ENCODE data around the gene RPS24.

- TF ChIP-seq CTCF (IDR thresholded peaks at IDR 0.05; ENCODE audit: low read depth, low read length, poor library complexity, severe bottlenecking) (no peak), EZH2phosphoT487 (IDR thresholded peaks at IDR 0.05; ENCODE audit: borderline replicate concordance, low read length) (no peak)
These were observed 1.8 kb downstream of the RPS24 start for GRCh38 chr10:78035437-78035836.
